ENCODE results near the gene MPPED1.

MPPED1 gene

DNA sequence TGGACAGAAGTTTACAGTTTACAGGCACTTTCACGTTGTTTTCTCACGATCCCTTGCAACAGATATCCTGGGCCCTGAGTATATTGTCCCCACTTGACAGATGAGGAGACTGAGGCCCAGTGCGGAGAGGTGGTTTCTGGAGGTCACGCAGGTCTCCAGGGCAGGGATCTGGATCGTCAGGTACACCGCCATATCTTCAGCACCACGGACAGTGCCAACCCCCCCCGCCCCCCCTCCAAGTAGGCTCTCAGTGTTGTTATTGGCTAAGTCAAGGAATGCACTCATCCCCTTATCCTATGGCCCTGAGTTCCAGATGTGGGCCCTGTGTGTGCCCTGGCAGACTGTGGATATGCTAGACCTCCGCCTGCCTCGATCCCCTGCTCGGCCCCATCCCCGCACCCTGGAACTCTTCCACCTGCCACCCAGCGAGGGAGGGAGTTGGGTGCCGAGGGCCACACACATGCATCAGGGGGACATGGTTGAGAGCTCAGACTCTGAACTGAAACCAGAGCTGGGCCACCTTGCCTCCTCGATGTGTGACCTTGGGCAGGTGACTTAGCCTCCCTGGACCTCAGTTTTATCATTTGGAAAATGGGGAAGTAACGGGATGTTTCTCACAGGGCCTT lies 37.5 kb downstream of the MPPED1 start:
- Histone ChIP-seq H3K9me3 (ENCODE audit: control insufficient read depth, low read length) (no peaks in the 10 kb centered on the region), H3K36me3 (ENCODE audit: control insufficient read depth, insufficient read depth, low read length) (no peaks in the 10 kb centered on the region), H3K9ac (ENCODE audit: low read length) (no peak overlapping the region), H3K4me1 (ENCODE audit: control insufficient read depth, insufficient read depth, low read length) (no peaks in the 10 kb centered on the region), H3K27me3 (ENCODE audit: control insufficient read depth, insufficient read depth, low read length) (no peaks in the 10 kb centered on the region), H3K4me3 (ENCODE audit: low read length) (no peak overlapping the region)

DNA sequence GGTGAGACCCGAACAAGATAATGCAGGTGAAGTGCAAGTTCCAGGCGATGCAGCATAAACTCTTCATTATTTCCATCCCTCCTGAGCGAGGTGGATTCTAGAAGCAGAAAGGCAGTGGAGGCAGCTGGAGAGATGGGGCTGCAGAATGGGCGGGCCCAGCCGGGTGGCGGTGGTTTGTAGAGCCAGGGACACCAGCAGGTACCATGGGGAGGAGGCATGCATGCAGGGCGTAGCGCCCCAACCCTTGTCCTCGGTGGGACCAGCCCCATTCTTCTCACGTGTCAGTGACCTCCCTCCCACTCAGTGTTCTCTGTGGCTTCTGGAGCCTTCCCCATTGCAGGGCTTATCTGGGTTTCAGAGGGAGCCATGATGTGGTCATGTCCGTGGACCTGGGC lies 38.0 kb downstream of the MPPED1 start:
- H3K4me3 ChIP-seq (ENCODE audit: low read length), result no peak overlapping the region
- H3K9me3 ChIP-seq (ENCODE audit: control insufficient read depth, low read length), result no peaks in the 10 kb centered on the region
- H3K36me3 ChIP-seq (ENCODE audit: control insufficient read depth, insufficient read depth, low read length), result no peaks in the 10 kb centered on the region
- H3K4me1 ChIP-seq (ENCODE audit: control insufficient read depth, insufficient read depth, low read length), result no peaks in the 10 kb centered on the region
- H3K27me3 ChIP-seq (ENCODE audit: control insufficient read depth, insufficient read depth, low read length), result no peaks in the 10 kb centered on the region
- no peak overlapping the region for H3K9ac ChIP-seq (ENCODE audit: low read length)

DNA sequence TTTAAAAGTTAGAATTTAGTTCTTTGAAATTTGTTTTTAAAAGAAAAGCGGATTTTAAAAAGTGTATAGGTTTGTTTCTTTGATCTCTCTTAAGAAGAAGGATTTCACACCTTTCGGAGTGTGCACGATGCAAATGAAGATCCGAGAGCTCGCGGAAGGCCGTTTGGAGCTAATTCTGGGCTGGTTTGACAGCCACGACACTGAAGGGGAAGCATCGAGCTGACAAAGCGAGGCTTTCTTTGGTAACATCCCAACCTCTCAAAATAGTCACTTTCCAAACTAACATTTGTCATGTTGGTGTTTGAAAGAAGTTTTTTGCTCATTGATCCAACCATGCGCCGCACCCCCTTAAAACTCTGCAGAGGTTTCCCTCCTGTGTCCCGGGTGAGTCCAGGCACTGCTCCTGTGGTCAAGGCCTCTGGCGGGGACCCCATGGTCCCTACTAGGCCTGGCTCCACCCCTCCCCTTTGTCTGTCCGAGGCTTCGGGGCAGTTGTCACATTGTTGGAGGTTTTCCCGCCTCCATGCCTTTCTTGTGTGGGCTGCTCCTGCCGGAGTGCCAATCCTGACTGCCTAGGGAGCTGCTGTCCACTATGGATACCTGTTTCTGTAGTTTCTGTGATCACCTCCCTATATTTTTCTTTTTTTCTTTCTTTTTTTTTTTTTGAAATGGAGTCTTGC lies 39.7 kb downstream of the MPPED1 start:
- no peaks in the 10 kb centered on the region for H3K36me3 ChIP-seq (ENCODE audit: control insufficient read depth, insufficient read depth, low read length)
- no peaks in the 10 kb centered on the region for H3K9me3 ChIP-seq (ENCODE audit: control insufficient read depth, low read length)
- H3K27me3 ChIP-seq (ENCODE audit: control insufficient read depth, insufficient read depth, low read length), result no peaks in the 10 kb centered on the region
- no peak overlapping the region for H3K9ac ChIP-seq (ENCODE audit: low read length)
- no peaks in the 10 kb centered on the region for H3K4me1 ChIP-seq (ENCODE audit: control insufficient read depth, insufficient read depth, low read length)
- no peak overlapping the region for H3K4me3 ChIP-seq (ENCODE audit: low read length)

DNA sequence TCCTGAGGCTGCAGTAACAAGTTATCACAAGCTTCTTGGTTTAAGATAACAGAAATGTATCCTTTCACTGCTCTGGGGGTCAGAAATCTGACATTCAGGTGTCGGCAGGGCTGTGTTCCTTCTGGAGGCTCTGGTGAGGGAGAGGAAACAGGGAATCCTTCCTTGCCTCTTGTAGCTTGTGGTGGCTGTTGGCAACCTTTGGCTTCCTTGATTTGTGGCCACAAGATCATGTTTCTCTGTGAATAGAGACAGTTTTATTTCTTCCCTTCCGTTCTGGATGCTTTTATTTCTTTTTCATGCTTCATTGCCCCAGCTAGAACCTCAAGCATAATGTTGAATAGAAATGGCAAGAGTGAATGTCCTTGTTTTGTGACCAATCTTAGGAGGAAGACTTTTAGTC lies 44.0 kb downstream of the MPPED1 start:
- Histone ChIP-seq H3K36me3 (ENCODE audit: control insufficient read depth, insufficient read depth, low read length) (no peaks in the 10 kb centered on the region), H3K9me3 (ENCODE audit: control insufficient read depth, low read length) (no peaks in the 10 kb centered on the region), H3K4me3 (ENCODE audit: low read length) (no peak overlapping the region), H3K9ac (ENCODE audit: low read length) (no peak overlapping the region), H3K27me3 (ENCODE audit: control insufficient read depth, insufficient read depth, low read length) (no peaks in the 10 kb centered on the region), H3K4me1 (ENCODE audit: control insufficient read depth, insufficient read depth, low read length) (no peaks in the 10 kb centered on the region)

DNA sequence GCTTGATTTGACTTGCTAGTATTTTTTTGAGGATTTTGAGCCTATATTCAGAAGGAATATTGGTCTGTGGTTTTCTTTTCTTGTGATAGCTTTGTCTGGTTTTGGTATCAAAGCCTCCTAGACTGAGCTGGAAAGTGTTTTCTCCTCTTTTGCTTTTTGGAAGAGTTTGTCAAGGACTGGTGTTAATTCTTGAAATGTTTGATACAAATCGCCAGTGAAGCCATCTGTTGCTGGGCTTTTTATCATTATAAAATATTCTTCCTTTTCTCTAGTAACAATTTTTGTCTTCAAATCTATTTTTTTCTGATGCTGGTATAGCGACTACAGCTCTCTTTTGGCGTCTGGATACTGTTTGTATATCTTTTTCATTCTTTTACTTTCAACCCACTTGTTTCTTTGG lies 45.2 kb downstream of the MPPED1 start:
- no peak overlapping the region for H3K9ac ChIP-seq (ENCODE audit: low read length)
- no peaks in the 10 kb centered on the region for H3K9me3 ChIP-seq (ENCODE audit: control insufficient read depth, low read length)
- H3K4me1 ChIP-seq (ENCODE audit: control insufficient read depth, insufficient read depth, low read length), result no peaks in the 10 kb centered on the region
- no peaks in the 10 kb centered on the region for H3K36me3 ChIP-seq (ENCODE audit: control insufficient read depth, insufficient read depth, low read length)
- no peak overlapping the region for H3K4me3 ChIP-seq (ENCODE audit: low read length)
- H3K27me3 ChIP-seq (ENCODE audit: control insufficient read depth, insufficient read depth, low read length), result no peaks in the 10 kb centered on the region

DNA sequence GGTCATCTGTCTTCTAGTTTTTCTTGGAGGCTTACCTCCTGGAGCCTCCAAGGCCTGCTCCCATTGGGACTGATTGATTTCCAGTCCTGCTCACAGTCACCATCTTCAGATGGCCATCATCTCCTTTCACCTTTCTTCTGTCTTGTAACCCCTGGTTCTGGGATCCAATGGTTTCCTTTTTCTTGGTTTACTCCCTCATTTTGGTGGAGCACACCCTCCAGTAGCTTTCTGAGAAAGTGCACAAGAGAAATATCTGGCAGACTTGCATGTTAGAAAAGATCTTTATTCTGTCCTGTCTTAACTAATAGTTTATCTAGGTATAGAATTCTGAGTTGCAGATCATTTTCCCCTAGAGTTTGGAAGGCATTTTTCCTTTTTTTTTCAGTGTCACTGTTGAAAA lies 50.9 kb downstream of the MPPED1 start:
- H3K9ac ChIP-seq (ENCODE audit: low read length), result no peak overlapping the region
- no peaks in the 10 kb centered on the region for H3K4me1 ChIP-seq (ENCODE audit: control insufficient read depth, insufficient read depth, low read length)
- no peaks in the 10 kb centered on the region for H3K36me3 ChIP-seq (ENCODE audit: control insufficient read depth, insufficient read depth, low read length)
- H3K9me3 ChIP-seq (ENCODE audit: control insufficient read depth, low read length), result no peaks in the 10 kb centered on the region
- no peak overlapping the region for H3K4me3 ChIP-seq (ENCODE audit: low read length)
- no peaks in the 10 kb centered on the region for H3K27me3 ChIP-seq (ENCODE audit: control insufficient read depth, insufficient read depth, low read length)

DNA sequence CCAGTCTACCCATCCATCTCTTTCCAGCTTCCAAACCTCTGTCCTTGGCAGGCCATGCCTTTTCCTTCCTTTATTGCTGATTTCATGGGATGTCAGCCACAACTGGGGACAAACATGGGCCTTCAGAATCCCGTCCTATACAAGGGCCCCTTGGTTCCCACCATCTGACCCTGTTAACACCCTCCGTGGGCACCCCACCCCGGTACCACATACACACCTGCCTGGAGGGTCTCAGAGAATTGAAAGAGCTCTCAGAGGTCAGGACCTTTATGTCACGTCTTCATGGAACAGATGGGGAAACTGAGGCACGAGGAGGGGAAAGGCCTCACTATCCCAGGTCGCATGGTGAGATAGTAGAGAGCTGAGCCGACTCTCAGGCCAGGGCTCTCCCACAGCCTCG lies 53.0 kb downstream of the MPPED1 start:
- Histone ChIP-seq H3K27me3 (ENCODE audit: control insufficient read depth, insufficient read depth, low read length) (no peaks in the 10 kb centered on the region), H3K36me3 (ENCODE audit: control insufficient read depth, insufficient read depth, low read length) (no peaks in the 10 kb centered on the region)

DNA sequence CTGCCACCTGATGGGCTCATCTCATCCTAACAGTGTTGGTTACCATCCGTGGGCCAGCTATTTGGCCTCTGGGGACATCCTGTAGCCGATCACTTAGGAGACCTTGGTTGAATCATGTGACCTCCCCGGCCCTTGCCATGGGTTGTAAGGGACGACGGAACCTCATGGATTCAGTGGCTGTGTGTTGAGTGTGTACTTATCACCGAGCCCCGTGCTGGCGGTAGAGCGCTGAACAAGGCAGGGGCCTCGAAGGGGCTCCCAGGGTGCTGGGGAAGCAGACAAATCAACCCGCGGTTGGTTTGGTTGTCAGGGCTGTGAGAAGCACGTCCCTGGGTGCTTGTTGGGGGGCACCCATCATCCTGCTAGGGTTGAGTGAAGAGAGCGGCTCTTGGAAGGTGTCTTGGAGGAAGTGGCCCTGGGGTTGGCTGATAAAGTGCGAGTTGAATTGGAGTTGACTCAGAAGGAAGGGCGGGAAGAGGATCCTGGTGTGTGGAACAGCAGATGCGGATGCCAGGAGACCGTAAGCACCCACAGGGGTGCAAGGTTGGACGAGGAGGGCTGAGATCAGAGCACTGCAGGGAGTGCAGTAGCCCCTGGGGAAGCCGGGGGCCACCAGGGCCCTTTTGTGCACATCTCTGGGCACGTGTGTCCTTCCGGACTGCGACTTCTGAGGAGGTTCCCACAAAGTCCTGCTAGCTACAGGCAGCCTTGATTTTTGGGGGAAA lies 53.6 kb downstream of the MPPED1 start:
- no peaks in the 10 kb centered on the region for H3K9me3 ChIP-seq (ENCODE audit: control insufficient read depth, low read length)
- no peaks in the 10 kb centered on the region for H3K4me1 ChIP-seq (ENCODE audit: control insufficient read depth, insufficient read depth, low read length)
- H3K4me3 ChIP-seq (ENCODE audit: low read length), result no peak overlapping the region
- peaks cover under 1% of the 10 kb centered on the region for H3K27me3 ChIP-seq (ENCODE audit: control insufficient read depth, insufficient read depth, low read length)
- H3K36me3 ChIP-seq (ENCODE audit: control insufficient read depth, insufficient read depth, low read length), result no peaks in the 10 kb centered on the region
- H3K9ac ChIP-seq (ENCODE audit: low read length), result no peak overlapping the region

More for the DNA sequence above, 53.0 kb downstream of the MPPED1 start:
- H3K9me3 ChIP-seq (ENCODE audit: control insufficient read depth, low read length), result no peaks in the 10 kb centered on the region
- no peak overlapping the region for H3K9ac ChIP-seq (ENCODE audit: low read length)
- H3K4me1 ChIP-seq (ENCODE audit: control insufficient read depth, insufficient read depth, low read length), result no peaks in the 10 kb centered on the region
- no peak overlapping the region for H3K4me3 ChIP-seq (ENCODE audit: low read length)

DNA sequence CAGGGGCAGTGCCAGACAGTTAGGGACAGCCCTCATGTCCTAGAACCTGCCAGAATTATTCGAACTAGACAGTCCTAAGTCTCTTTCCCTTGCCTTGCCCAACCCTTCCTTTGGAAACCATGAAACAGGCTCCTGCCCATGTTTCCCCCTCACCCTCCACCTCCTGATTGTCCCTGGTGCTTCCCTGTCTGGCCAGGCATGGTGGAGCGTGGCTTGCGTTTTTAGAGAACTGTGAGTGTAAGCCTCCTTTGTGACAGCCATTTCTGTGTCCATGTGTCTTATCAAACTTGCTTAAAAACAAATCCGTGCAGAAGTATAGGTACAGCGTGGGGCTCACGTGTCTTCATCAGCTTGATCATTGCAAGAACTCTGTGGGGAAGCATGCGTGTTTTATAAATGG lies 54.9 kb downstream of the MPPED1 start:
- Histone ChIP-seq H3K9ac (ENCODE audit: low read length) (no peak overlapping the region), H3K27me3 (ENCODE audit: control insufficient read depth, insufficient read depth, low read length) (peaks cover 3% of the 10 kb centered on the region), H3K4me3 (ENCODE audit: low read length) (no peak overlapping the region)

DNA sequence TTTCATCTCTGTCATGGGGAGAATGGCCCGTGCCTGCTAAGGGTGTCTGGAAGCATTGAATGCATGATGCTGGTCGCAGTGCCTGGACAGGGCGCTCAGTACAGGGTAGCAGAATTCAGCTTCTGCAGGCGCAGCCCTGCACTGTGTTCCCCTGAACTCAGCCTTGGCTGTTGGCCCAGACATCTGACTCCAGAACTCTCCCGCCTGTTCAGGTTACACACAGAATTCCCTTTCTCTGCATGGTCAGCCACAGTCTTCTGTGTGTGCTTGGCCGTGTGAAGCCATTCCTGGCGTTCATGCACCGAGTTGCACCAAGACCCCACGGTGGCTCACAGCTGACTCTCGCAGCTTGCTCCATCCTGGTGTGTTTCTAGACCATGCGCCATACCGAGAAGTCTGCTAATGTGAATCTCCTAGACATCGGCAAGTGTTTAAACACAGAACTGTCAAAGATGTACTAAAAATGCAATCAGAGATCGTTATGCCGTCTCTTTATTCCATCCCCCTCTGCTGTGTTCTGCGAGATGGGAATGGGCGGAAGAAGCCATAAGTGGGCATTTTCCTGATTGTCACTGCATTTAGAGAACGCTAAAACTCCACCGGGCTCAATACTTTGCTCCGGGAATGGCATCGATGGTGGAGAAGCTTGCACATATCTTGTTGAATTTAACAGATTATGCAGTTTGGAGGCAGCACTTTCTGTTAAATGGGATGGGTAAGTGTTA lies 55.6 kb downstream of the MPPED1 start:
- H3K4me3 ChIP-seq (ENCODE audit: low read length), result no peak overlapping the region
- H3K4me1 ChIP-seq (ENCODE audit: control insufficient read depth, insufficient read depth, low read length), result no peaks in the 10 kb centered on the region
- no peak overlapping the region for H3K9ac ChIP-seq (ENCODE audit: low read length)
- H3K9me3 ChIP-seq (ENCODE audit: control insufficient read depth, low read length), result no peaks in the 10 kb centered on the region
- peaks cover 3% of the 10 kb centered on the region for H3K27me3 ChIP-seq (ENCODE audit: control insufficient read depth, insufficient read depth, low read length)
- H3K36me3 ChIP-seq (ENCODE audit: control insufficient read depth, insufficient read depth, low read length), result no peaks in the 10 kb centered on the region

More for the DNA sequence above, 54.9 kb downstream of the MPPED1 start:
- Histone ChIP-seq H3K36me3 (ENCODE audit: control insufficient read depth, insufficient read depth, low read length) (no peaks in the 10 kb centered on the region), H3K9me3 (ENCODE audit: control insufficient read depth, low read length) (no peaks in the 10 kb centered on the region), H3K4me1 (ENCODE audit: control insufficient read depth, insufficient read depth, low read length) (no peaks in the 10 kb centered on the region)

DNA sequence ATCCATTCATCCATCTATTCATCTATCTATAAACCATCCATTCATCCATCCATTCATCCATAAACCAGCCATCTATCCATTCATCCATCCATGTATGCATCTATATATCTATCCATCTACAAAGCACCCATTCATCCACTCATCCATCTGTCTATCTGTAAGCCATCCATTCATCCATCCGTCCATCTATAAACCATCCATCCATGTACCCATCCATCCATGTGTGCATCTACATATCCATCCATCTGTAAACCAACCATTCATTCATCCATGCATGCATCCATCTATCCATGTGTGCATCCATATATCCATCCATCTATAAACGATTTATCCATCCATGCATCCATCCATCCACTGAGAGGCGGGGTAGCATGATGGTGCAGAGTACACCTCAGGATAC lies 58.4 kb downstream of the MPPED1 start:
- H3K9ac ChIP-seq (ENCODE audit: low read length), result no peak overlapping the region
- H3K27me3 ChIP-seq (ENCODE audit: control insufficient read depth, insufficient read depth, low read length), result peaks cover 3% of the 10 kb centered on the region
- no peaks in the 10 kb centered on the region for H3K9me3 ChIP-seq (ENCODE audit: control insufficient read depth, low read length)
- H3K36me3 ChIP-seq (ENCODE audit: control insufficient read depth, insufficient read depth, low read length), result no peaks in the 10 kb centered on the region
- no peaks in the 10 kb centered on the region for H3K4me1 ChIP-seq (ENCODE audit: control insufficient read depth, insufficient read depth, low read length)
- H3K4me3 ChIP-seq (ENCODE audit: low read length), result no peak overlapping the region
